H1 (cell line): ENCODE results near the gene DYSF. TPM values are rescaled to one million over a fixed set of nuclear protein-coding genes. Genes with fewer than 3 reads are reported as not detected.

Experiments used
- CBX8 ChIP-seq: fragments of 300-800, 300-1000 bp; sonication (generic); IDR thresholded peaks from 2 replicates; pipeline ENCODE4 v1.7.1; 2016; ENCODE audit warnings: low read depth, low read length, borderline replicate concordance
- CTBP2 ChIP-seq: IDR thresholded peaks from 2 replicates; pipeline ENCODE4 v1.7.0; 2011; ENCODE audit warnings: borderline replicate concordance, mild to moderate bottlenecking, moderate library complexity, mixed read lengths, low read length; ENCODE audit not compliant: insufficient read depth, insufficient read length
- KDM5A ChIP-seq: fragments of 200-600 bp; IDR thresholded peaks from 2 replicates; pipeline ENCODE4 v1.7.1; 2012; ENCODE audit warnings: mild to moderate bottlenecking, low read length, inconsistent platforms, mixed read lengths
- POLR2AphosphoS5 ChIP-seq: IDR thresholded peaks from 2 replicates; pipeline ENCODE4 v1.6.1; 2011; ENCODE audit warnings: low read depth, low read length
- POU5F1 ChIP-seq: IDR thresholded peaks from 2 replicates; pipeline ENCODE4 v1.6.1; 2011; ENCODE audit warnings: low read depth, mild to moderate bottlenecking, low read length, moderate library complexity
- polyA plus RNA-seq, 7 experiments: library from polyadenylated mRNA; depleted of rRNA in 3 of 7; stranded (reverse) in 5 of 7; unstranded in 2 of 7; fragments of >200 nt in 5 of 7; fragments of 200-250 nt in 2 of 7; gene quantifications; 1 replicate in 5 of 7; 2 replicates in 1 of 7; 4 replicates in 1 of 7; pipeline versions ENCODE4 v1.2.1 to v1.2.3, GENCODE V29; 2011 to 2013; ENCODE audit warnings: missing spikeins in 2 of 7, mixed read lengths in 2 of 7
- total RNA-seq: library from RNA; stranded (reverse); fragmentation: NEBNext Ultra II Directional; extraction: Animal tissue kit (Norgen Biotek cat#: 25700); gene quantifications from 2 replicates; pipeline ENCODE4 v1.2.1, GENCODE V29; 2021
- TF ChIP-seq, protein P1 (sequence below): fragments of 300-600 bp; sonication (generic); IDR thresholded peaks from 2 replicates; pipeline ENCODE4 v1.7.1; 2012; ENCODE audit warnings: low read length, moderate library complexity, mild to moderate bottlenecking, inconsistent platforms; ENCODE audit not compliant: insufficient replicate concordance

DYSF gene
- total and polyA plus RNA-seq, 2 of the 8 experiments (the other 6 are each of a cell fraction or from before 2014, with no cell fraction given) = 5.8 to 7.1 TPM

- TF ChIP-seq, protein P1, sequence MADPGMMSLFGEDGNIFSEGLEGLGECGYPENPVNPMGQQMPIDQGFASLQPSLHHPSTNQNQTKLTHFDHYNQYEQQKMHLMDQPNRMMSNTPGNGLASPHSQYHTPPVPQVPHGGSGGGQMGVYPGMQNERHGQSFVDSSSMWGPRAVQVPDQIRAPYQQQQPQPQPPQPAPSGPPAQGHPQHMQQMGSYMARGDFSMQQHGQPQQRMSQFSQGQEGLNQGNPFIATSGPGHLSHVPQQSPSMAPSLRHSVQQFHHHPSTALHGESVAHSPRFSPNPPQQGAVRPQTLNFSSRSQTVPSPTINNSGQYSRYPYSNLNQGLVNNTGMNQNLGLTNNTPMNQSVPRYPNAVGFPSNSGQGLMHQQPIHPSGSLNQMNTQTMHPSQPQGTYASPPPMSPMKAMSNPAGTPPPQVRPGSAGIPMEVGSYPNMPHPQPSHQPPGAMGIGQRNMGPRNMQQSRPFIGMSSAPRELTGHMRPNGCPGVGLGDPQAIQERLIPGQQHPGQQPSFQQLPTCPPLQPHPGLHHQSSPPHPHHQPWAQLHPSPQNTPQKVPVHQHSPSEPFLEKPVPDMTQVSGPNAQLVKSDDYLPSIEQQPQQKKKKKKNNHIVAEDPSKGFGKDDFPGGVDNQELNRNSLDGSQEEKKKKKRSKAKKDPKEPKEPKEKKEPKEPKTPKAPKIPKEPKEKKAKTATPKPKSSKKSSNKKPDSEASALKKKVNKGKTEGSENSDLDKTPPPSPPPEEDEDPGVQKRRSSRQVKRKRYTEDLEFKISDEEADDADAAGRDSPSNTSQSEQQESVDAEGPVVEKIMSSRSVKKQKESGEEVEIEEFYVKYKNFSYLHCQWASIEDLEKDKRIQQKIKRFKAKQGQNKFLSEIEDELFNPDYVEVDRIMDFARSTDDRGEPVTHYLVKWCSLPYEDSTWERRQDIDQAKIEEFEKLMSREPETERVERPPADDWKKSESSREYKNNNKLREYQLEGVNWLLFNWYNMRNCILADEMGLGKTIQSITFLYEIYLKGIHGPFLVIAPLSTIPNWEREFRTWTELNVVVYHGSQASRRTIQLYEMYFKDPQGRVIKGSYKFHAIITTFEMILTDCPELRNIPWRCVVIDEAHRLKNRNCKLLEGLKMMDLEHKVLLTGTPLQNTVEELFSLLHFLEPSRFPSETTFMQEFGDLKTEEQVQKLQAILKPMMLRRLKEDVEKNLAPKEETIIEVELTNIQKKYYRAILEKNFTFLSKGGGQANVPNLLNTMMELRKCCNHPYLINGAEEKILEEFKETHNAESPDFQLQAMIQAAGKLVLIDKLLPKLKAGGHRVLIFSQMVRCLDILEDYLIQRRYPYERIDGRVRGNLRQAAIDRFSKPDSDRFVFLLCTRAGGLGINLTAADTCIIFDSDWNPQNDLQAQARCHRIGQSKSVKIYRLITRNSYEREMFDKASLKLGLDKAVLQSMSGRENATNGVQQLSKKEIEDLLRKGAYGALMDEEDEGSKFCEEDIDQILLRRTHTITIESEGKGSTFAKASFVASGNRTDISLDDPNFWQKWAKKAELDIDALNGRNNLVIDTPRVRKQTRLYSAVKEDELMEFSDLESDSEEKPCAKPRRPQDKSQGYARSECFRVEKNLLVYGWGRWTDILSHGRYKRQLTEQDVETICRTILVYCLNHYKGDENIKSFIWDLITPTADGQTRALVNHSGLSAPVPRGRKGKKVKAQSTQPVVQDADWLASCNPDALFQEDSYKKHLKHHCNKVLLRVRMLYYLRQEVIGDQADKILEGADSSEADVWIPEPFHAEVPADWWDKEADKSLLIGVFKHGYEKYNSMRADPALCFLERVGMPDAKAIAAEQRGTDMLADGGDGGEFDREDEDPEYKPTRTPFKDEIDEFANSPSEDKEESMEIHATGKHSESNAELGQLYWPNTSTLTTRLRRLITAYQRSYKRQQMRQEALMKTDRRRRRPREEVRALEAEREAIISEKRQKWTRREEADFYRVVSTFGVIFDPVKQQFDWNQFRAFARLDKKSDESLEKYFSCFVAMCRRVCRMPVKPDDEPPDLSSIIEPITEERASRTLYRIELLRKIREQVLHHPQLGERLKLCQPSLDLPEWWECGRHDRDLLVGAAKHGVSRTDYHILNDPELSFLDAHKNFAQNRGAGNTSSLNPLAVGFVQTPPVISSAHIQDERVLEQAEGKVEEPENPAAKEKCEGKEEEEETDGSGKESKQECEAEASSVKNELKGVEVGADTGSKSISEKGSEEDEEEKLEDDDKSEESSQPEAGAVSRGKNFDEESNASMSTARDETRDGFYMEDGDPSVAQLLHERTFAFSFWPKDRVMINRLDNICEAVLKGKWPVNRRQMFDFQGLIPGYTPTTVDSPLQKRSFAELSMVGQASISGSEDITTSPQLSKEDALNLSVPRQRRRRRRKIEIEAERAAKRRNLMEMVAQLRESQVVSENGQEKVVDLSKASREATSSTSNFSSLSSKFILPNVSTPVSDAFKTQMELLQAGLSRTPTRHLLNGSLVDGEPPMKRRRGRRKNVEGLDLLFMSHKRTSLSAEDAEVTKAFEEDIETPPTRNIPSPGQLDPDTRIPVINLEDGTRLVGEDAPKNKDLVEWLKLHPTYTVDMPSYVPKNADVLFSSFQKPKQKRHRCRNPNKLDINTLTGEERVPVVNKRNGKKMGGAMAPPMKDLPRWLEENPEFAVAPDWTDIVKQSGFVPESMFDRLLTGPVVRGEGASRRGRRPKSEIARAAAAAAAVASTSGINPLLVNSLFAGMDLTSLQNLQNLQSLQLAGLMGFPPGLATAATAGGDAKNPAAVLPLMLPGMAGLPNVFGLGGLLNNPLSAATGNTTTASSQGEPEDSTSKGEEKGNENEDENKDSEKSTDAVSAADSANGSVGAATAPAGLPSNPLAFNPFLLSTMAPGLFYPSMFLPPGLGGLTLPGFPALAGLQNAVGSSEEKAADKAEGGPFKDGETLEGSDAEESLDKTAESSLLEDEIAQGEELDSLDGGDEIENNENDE = no peak
- no peak for TF ChIP-seq CBX8
- TF ChIP-seq POU5F1 = no peak
- no peak for TF ChIP-seq POLR2AphosphoS5
- no peak for TF ChIP-seq KDM5A
- no peak for TF ChIP-seq CTBP2
Observed at GRCh38 chr2:71608034-71608433, 154.7 kb downstream of the DYSF start (continued).
